ENCODE measurements around the gene BST1.

Gene BST1

GRCh38 chr4:15676039-15676438, 26.8 kb upstream of the BST1 start:
- no peak for DNase-seq (ENCODE audit: low spot score)

GRCh38 chr4:15676899-15677298, 26.0 kb upstream of the BST1 start:
- no peak for DNase-seq (ENCODE audit: low spot score)

DNA sequence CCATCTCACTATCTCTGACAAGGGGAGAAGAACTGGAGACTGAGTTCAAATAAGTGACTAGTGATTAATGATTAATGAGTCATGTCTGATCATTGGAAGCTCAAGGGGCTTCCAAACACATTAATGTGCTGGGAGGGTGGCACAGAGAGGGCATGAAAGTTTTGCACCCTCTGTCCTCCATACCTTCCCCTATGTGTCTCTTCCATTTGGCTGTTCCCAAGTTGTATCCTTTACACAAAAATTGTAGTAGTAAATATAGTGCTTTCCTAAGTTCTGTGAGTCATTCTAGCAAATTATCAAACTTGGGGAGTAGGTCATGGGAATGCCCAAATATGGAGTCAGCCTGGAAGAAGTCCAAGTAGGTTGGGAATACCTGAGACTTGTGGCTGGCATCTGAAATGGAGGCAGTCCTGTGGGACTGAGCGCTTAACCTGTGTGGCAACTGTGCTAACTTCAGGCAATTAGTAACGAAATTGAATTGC, 25.3 kb upstream of the BST1 start:
- no peak for DNase-seq (ENCODE audit: low spot score)

DNA sequence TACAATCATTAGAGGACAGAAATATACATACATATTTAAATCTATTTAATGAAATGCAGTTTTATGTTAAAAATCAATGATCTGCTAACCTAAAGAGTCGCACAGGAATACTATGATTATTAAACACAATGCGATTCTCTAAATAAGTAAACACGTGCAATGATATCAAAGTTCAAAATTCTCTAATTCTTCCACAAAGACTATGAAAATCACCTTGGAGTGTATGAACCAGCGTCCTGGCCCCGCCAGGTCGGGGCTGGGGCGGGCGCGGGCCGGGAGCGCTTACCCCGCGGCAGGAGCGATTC, 21.8 kb upstream of the BST1 start:
- no peak for DNase-seq (ENCODE audit: low spot score)

DNA sequence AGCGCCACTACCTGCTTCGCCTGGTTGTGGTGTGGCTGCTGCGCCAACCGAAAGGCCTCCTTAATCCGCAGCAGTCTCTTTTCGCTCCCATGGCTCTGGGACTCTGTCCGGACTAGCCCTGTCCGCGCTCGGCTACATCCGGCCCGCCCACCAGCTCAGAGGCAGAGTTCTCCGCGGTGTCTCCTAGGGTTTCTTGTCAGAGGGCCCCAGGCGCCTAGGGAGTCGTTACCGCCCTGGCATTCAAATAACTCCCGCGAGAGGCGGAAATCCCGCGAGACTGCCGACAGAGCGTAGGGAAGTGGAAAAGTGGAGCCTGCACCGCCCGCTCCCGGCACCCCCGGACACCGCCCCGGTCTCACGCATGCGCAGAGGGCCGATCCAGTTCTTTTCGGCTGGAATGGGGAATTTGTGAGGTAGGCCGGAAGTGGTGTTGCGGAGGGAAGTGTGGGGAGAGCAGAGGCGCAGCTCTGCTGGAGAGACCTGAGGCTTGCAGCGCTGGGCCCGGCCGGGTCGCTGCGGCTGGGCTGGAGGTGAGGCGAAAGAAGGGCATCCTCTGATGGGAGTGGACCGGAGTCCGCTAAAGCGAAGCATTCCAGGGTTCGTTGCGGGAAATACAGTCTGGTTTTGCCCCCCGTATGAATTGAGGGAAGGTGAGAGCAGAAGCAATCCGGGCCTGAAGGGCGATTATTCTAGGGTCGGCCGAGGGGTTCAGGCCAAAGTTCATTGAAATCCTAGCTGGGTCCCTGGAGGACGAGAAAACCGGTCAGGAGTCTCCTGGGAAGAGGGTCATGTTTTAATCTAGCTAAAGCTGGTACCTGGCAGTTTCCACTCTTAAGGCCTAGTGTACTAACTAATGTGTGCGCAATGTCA, 21.3 kb upstream of the BST1 start, which contains the start of gene FAM200B:
Gene FAM200B (plus strand): TSS at position 456 of the 870 bp plus-strand sequence. CDS start 5,151 bp downstream, outside the sequence.
- peak; percentile 96 for DNase-seq (ENCODE audit: low spot score)

- DNase-seq (ENCODE audit: low spot score): no peak
Observed at GRCh38 chr4:15682242-15683142, 20.4 kb upstream of the BST1 start.

GRCh38 chr4:15683143-15683495, 19.7 kb upstream of the BST1 start:
- DNase-seq (ENCODE audit: low spot score): no peak

GRCh38 chr4:15684498-15684897, 18.4 kb upstream of the BST1 start:
- no peak for DNase-seq (ENCODE audit: low spot score)

DNA sequence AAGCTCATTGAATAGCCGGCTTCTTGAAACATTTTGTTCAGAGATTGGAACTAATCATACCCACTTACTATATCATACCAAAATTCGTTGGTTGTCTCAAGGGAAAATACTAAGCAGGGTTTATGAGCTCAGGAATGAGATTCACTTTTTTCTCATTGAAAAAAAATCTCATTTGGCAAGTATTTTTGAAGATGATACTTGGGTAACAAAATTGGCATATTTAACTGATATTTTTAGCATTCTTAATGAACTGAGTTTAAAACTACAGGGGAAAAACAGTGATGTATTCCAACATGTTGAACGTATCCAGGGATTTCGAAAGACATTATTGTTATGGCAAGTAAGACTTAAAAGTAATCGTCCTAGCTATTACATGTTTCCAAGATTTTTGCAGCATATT, 14.8 kb upstream of the BST1 start:
- no peak for DNase-seq (ENCODE audit: low spot score)

DNA sequence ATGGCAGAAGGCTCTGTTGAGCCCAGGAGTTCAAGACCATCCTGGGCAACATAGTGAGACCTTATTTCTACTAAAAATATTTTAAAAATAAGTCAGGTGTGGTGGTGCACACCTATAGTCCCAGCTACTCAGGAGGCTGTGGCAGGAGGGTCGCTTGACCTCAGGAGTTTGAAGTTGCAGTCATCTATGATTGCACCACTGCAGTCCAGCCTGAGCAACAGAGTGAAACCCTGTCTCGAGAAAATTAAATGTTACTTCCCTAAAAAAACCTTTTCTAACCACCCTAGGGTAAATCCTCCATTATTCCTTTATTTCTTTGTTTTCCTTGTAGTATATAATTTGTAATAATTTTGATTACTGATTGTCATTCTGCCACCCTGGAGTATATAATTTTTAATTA, 13.3 kb upstream of the BST1 start:
- DNase-seq (ENCODE audit: low spot score): no peak

- peak; percentile 58 for DNase-seq (ENCODE audit: low spot score)
Observed at GRCh38 chr4:15690020-15690809, 12.7 kb upstream of the BST1 start.

DNA sequence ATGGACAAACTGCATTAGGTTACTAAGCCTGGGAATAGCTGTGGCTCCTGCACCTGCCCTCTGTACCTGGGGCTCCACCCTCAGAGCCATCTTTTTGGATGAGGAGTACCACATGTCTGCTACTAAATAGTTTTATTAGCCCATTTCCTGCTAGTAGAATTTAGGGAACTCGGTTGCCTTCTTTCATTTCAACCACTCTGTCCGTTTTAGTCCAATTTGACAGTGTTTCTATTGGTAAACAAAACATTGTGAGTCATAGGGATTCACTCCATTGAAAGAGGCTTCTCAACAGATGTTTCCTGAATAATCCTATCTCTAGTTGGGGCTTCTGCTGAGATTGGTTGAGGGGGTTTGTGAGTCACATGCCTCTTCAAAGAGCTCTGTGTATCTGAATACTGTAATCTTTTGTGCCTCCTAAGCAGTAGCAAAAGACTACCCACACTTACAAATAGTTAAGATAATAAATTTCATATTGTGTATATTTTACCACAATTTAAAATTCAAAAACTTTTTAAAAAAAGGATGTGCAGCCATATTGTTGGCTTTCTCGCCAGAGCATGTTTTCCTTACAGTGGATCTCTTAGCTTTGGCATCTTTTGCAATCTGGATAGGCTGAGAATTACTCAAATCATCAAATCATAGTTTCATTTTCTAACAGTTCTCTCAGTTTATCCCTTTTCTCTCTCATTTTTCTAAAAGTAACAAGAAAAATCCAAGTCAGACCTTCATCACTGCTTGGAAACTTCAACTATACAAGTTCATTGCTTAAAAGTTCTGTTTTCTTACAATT, 11.3 kb upstream of the BST1 start:
- no peak for DNase-seq (ENCODE audit: low spot score)

DNA sequence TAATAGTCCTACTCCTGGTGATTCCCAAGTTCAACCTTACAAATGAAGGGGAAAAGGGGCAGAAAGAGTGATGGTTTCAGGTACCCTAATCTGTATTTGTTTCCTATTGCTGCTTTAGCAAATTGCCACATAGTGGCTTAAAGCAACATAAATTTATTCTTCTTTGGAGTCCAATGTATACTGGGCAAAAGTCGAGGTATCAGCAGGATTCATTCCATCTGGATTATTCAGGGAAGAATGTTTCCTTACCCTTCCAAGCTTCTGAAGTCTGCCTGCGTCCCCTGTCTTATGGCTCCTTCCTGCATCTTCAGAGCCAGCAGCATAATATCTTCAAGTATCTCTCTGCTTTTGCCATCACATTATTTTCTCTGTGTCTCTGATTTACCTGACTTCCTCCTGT, 10.3 kb upstream of the BST1 start:
- DNase-seq (ENCODE audit: low spot score): no peak

DNA sequence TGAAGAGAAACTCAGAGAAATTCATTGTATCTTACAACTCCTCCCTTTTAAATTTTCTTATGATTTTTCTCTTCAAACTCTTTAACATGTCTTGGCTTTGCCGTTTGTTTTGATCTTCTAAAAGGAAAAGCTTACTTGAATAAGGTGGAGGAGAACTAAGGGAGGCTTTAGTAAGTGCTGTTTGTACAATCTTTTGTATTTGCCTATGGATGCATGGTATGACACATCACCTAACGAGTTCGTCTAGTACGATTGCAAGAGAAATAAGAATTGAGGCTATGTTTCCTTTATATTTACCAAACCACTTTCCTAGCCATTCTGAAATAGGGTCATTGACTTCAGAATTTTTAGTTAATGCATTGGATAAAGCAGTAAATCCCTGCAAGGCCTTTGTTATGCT, 8.4 kb upstream of the BST1 start:
- no peak for DNase-seq (ENCODE audit: low spot score)

DNA sequence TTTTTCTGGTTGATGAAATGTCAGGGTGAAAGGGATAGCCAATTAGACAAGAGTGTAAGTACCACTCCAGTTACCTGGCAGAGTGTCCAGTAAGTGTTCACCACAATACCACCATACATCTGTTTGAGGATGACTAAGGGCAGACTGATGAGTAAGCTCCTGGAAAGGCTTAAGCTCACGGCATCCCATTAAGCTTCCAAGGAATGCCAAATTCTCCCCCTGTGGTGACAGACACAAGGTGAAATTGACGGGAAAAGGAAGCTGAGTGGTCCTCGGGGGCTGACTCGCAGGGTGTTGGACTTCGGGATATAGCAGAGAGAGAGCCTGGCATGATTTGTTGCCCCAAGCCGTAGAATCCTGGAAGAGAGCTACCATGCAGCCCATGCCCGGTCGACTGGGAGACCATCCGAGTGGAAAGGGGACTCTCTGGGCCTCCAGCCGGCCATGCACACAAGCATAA, 7.6 kb upstream of the BST1 start:
- peak; percentile 55 for DNase-seq (ENCODE audit: low spot score)

- DNase-seq (ENCODE audit: low spot score): no peak
Observed at GRCh38 chr4:15695729-15696128, 7.1 kb upstream of the BST1 start.

GRCh38 chr4:15696866-15697265, 6.0 kb upstream of the BST1 start:
- DNase-seq (ENCODE audit: low spot score): no peak

- no peak for DNase-seq (ENCODE audit: low spot score)
Observed at GRCh38 chr4:15703439-15703838, 574 bp downstream of the BST1 start.

GRCh38 chr4:15704129-15704528, 1.3 kb downstream of the BST1 start:
- DNase-seq (ENCODE audit: low spot score): no peak

DNA sequence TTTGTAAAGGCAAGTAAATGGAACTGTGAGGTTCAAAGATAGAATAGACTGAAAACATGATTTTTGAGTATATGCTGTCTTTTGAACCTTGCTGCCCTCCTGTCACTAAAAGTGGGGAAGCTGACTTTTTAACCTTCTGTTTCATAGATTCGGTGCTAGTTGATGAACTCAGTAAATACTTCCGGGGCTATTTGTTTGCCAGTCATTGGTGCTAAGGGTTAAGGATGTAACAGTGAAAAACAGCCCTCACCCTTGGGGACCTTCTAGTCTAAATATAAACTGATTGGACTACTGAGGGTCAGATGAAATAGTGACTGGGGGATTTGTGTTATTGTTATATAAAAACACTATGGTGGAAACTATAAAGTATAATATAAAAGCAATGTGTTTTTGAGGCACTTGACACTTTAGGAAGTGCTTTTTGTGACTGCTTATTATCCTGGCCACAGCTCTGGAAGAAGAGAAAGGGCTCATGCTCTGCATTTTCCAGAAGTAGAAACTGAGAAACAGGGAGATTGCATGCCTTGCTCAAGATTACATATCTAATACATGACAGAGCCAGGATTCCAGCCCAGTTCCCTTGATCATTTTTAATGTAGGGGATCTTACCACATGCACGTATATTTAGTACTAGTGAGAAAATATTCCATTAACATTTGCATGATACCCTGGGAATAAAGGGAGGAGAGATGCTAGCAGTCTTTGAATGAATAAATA, 3.9 kb downstream of the BST1 start:
- DNase-seq (ENCODE audit: low spot score): no peak

GRCh38 chr4:15707363-15707715, 4.5 kb downstream of the BST1 start:
- DNase-seq (ENCODE audit: low spot score): no peak

Measured in hepatic stellate cell (primary cell).